Sigmoid colon (tissue), 4 donors: Measurements from ENCODE around the gene ANKRD60.

Experiments used
- POLR2A ChIP-seq, 2 donors: fragments of 450-650 bp; IDR thresholded peaks; one replicate each; pipeline ENCODE4 v1.6.1; 2016; ENCODE audit warnings: antibody characterized with exemption in 2 of 2, mild to moderate bottlenecking in 2 of 2, moderate library complexity in 2 of 2
- POLR2AphosphoS5 ChIP-seq, 4 donors: sonication (generic); formaldehyde crosslinking; IDR thresholded peaks; one replicate each; pipeline ENCODE4 v1.6.1; 2017; ENCODE audit warnings: antibody characterized with exemption in 4 of 4
- TF ChIP-seq, protein P1 (sequence below), 4 experiments: fragments of 450-650 bp in 3 of 4; fragments of 200-600 bp in 1 of 4; IDR thresholded peaks; one replicate each; pipeline ENCODE4 v1.5.1; 2016 to 2019; ENCODE audit warnings: antibody characterized with exemption in 4 of 4, mild to moderate bottlenecking in 3 of 4, moderate library complexity in 2 of 4

DNA sequence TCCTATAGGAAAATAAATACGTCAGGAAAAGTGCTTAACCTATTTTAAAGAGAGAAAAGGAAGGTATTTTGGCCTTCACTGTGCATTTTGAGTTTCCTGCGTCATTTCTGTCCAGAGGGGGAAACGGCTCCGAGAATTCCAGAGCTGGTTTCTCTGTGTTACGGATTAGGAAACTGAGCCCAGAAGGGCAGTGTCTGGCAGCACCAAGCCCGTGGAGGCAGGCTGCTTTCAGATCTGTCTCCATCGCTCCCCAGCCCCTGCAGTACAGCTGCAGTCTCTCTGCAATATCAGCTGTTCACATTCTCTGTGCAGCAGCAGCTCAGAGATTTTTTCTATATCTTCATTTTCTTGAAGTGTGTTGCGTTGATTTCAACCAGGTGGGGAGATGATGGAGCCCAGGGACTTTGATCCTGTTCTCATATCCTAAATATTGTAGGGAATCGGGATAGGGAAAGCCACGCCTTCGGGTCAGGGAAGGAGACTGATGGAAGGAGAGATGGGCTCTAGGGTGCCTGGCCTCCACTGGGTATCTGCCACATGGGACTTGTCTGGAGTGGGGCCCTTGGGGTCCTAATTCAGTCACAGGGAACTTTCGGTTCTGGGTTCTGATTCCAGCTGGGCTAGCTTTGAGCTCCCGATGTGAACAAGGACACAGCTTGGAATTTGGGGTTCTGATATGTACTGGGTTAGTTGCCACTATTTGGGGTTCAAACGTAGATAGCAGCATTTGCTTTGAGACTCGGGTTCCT, 2.8 kb downstream of the ANKRD60 start:
- TF ChIP-seq POLR2AphosphoS5 (IDR thresholded peaks at IDR 0.05) (no peak), POLR2A (IDR thresholded peaks at IDR 0.05) (no peak)
- TF ChIP-seq, protein P1, sequence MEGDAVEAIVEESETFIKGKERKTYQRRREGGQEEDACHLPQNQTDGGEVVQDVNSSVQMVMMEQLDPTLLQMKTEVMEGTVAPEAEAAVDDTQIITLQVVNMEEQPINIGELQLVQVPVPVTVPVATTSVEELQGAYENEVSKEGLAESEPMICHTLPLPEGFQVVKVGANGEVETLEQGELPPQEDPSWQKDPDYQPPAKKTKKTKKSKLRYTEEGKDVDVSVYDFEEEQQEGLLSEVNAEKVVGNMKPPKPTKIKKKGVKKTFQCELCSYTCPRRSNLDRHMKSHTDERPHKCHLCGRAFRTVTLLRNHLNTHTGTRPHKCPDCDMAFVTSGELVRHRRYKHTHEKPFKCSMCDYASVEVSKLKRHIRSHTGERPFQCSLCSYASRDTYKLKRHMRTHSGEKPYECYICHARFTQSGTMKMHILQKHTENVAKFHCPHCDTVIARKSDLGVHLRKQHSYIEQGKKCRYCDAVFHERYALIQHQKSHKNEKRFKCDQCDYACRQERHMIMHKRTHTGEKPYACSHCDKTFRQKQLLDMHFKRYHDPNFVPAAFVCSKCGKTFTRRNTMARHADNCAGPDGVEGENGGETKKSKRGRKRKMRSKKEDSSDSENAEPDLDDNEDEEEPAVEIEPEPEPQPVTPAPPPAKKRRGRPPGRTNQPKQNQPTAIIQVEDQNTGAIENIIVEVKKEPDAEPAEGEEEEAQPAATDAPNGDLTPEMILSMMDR (IDR thresholded peaks at IDR 0.05) = no peak
